ENCODE data around the gene ANKRD61. TPM values are rescaled to one million over a fixed set of nuclear protein-coding genes. Genes with fewer than 3 reads are reported as not detected.
"Not testable (repeated sequence)": the region's sequence is repeated elsewhere in the genome, so short reads cannot be mapped to it uniquely, and the experiment has no call there.

Gene ANKRD61
- total RNA-seq (2014; rRNA removed) (0.23 and 0.26 TPM in 2 replicates), Bru-seq, nascent RNA (percentile 26 among the genes with signal in this experiment), BruChase-seq, experiment 1, labeled RNA remaining after a 6-hour chase (percentile 44 among the genes with signal in this experiment), BruChase-seq, experiment 2, labeled RNA remaining after a 2-hour chase (percentile 44 among the genes with signal in this experiment)
- long read RNA-seq, partial matches to known transcripts = 0 of 7 reads
- long read RNA-seq, other reads (novel, unspliced or antisense) = 6 of 7 reads

DNA sequence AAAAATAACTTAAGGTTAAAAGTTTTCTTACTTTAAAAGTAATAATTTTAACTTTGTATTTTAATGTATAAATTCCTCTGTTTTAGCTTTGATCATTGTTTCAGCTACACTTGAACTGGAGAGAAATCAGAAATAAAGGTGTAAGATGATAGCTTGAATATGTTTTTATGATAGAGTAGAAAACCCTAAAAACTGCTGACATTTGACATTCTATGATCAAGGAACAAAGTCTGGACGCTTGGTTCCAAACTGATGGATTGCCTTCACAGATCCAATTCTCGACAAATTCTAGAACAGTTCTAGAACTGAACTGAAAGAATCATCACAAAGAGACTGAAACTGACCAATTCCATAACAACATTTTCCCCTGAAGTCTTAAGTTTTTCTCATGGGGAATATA is at the start of gene ANKRD61:
TSS of gene ANKRD61 (plus strand) at position 389 of the 400 bp plus-strand sequence. CDS start at position 389, 0 bp downstream.
- TF ChIP-seq EZH2phosphoT487 (IDR thresholded peaks at IDR 0.05; ENCODE audit: borderline replicate concordance, low read length) (no peak), EZH2 (IDR thresholded peaks at IDR 0.05; ENCODE audit: low read length, unreplicated experiment) (no peak)
- TF ChIP-seq, protein P1, sequence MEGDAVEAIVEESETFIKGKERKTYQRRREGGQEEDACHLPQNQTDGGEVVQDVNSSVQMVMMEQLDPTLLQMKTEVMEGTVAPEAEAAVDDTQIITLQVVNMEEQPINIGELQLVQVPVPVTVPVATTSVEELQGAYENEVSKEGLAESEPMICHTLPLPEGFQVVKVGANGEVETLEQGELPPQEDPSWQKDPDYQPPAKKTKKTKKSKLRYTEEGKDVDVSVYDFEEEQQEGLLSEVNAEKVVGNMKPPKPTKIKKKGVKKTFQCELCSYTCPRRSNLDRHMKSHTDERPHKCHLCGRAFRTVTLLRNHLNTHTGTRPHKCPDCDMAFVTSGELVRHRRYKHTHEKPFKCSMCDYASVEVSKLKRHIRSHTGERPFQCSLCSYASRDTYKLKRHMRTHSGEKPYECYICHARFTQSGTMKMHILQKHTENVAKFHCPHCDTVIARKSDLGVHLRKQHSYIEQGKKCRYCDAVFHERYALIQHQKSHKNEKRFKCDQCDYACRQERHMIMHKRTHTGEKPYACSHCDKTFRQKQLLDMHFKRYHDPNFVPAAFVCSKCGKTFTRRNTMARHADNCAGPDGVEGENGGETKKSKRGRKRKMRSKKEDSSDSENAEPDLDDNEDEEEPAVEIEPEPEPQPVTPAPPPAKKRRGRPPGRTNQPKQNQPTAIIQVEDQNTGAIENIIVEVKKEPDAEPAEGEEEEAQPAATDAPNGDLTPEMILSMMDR (conservative IDR thresholded peaks at IDR 0.05; ENCODE audit: low read depth, low read length) = no peak
- Histone ChIP-seq H3K4me1 (ENCODE audit: insufficient read depth, low read length) (no peaks in the 10 kb centered on the region), H3K9ac (ENCODE audit: low read length) (no peak within 1 kb of the TSS), H2AFZ (ENCODE audit: low read length) (no peak within 1 kb of the TSS), H3K27me3 (ENCODE audit: low read length) (no peaks in the 10 kb centered on the region), H3K79me2 (ENCODE audit: low read length) (no peaks in the 10 kb centered on the region), H3K27ac (ENCODE audit: low read length) (no peak within 1 kb of the TSS), H3F3A (ENCODE audit: low read length, unreplicated experiment) (no peaks in the 10 kb centered on the region), H4K20me1 (ENCODE audit: low read length) (no peaks in the 10 kb centered on the region), H3K9me3 (ENCODE audit: low read length) (no peaks in the 10 kb centered on the region), H3K36me3 (ENCODE audit: low read depth, low read length) (peaks cover 37% of the 10 kb centered on the region), H3K4me3 (ENCODE audit: low read length) (no peak within 1 kb of the TSS), H3K9me2 (replicated peaks; ENCODE audit: low read length) (no peaks in the 10 kb centered on the region), H3K4me2 (ENCODE audit: low read length) (no peak within 1 kb of the TSS)
- no TSS peak for BruUV-seq (replicated peaks)
- intact Hi-C loops (cut with micrococcal nuclease) = no loop called here
- CTCF ChIA-PET = no interaction called here
- POLR2A ChIA-PET (ENCODE audit: unreplicated experiment) = no interaction called here
- ATAC-seq (no peak), DNase-seq (no peak)

- H3K9me2 ChIP-seq (replicated peaks; ENCODE audit: low read length); H3K79me2 ChIP-seq (ENCODE audit: low read length); POLR2A ChIA-PET (ENCODE audit: unreplicated experiment); H3K4me1 ChIP-seq (ENCODE audit: insufficient read depth, low read length); H3F3A ChIP-seq (ENCODE audit: low read length, unreplicated experiment); H3K27me3 ChIP-seq (ENCODE audit: low read length); H3K9me3 ChIP-seq (ENCODE audit: low read length); H3K36me3 ChIP-seq (ENCODE audit: low read depth, low read length); H3K9ac ChIP-seq (ENCODE audit: low read length); ATAC-seq; intact Hi-C loops (cut with micrococcal nuclease); H3K4me3 ChIP-seq (ENCODE audit: low read length); H3K4me2 ChIP-seq (ENCODE audit: low read length); CTCF ChIA-PET; H3K27ac ChIP-seq (ENCODE audit: low read length); H2AFZ ChIP-seq (ENCODE audit: low read length); H4K20me1 ChIP-seq (ENCODE audit: low read length); DNase-seq: not testable (repeated sequence)
- BruUV-seq (replicated peaks) = TSS peak; percentile 46
Measured at GRCh38 chr7:5987061-5987460, 44.1 kb upstream of the ANKRD61 start.

GRCh38 chr7:5997210-5997808 is 33.9 kb upstream of the ANKRD61 start:
- ATAC-seq = peak; percentile 69
- H3K4me1 ChIP-seq (ENCODE audit: insufficient read depth, low read length) = peaks cover 13% of the 10 kb centered on the region
- intact Hi-C loops (cut with micrococcal nuclease) = loop anchor here (1.0 kb wide), 1 partner anchor 326 kb away; no protein-coding TSS in a partner anchor
- POLR2A ChIA-PET (ENCODE audit: unreplicated experiment) = interaction anchor here (0.6 to 0.7 kb wide), 3 partner anchors 13 to 120 kb away, joined by 3 to 7 read pairs (median 5); no protein-coding TSS in a partner anchor
- peak; percentile 72 for DNase-seq
- no peaks in the 10 kb centered on the region for H3K9me3 ChIP-seq (ENCODE audit: low read length)
- H3K79me2 ChIP-seq (ENCODE audit: low read length) = no peaks in the 10 kb centered on the region
- CTCF ChIA-PET = interaction anchor here (0.6 to 1.3 kb wide), 18 partner anchors 13 to 445 kb away, joined by 3 to 11 read pairs (median 5); no protein-coding TSS in a partner anchor
- no TSS peak for BruUV-seq (replicated peaks)
- H4K20me1 ChIP-seq (ENCODE audit: low read length) = no peaks in the 10 kb centered on the region
- H3K4me3 ChIP-seq (ENCODE audit: low read length) = no peak overlapping the region
- no peak for TF ChIP-seq EZH2phosphoT487 (IDR thresholded peaks at IDR 0.05; ENCODE audit: borderline replicate concordance, low read length)
- TF ChIP-seq, protein P1 (conservative IDR thresholded peaks at IDR 0.05; ENCODE audit: low read depth, low read length) = peak; percentile 81
- H2AFZ ChIP-seq (ENCODE audit: low read length) = no peak overlapping the region
- H3K27me3 ChIP-seq (ENCODE audit: low read length) = no peaks in the 10 kb centered on the region
- peaks cover 9% of the 10 kb centered on the region for H3K36me3 ChIP-seq (ENCODE audit: low read depth, low read length)
- H3K4me2 ChIP-seq (ENCODE audit: low read length) = no peak overlapping the region
- H3K27ac ChIP-seq (ENCODE audit: low read length) = no peak overlapping the region
- H3K9me2 ChIP-seq (replicated peaks; ENCODE audit: low read length) = no peaks in the 10 kb centered on the region
- H3K9ac ChIP-seq (ENCODE audit: low read length) = no peak overlapping the region
- no peaks in the 10 kb centered on the region for H3F3A ChIP-seq (ENCODE audit: low read length, unreplicated experiment)

All from PC-3 (cell line).